Urinary bladder (tissue), 4 donors: Measurements from ENCODE around the gene SLC6A4. TPM values are rescaled to one million over a fixed set of nuclear protein-coding genes. Genes with fewer than 3 reads are reported as not detected.
"Not testable (repeated sequence)": the region's sequence is repeated elsewhere in the genome, so short reads cannot be mapped to it uniquely, and the experiment has no call there.

ENCODE experiments used
- DNase-seq: peaks from one replicate; pipeline ENCODE4 v3.0.0-alpha.2; 2015; ENCODE audit errors: extremely low spot score
- H3K27ac ChIP-seq: one replicate; pipeline ENCODE4 v1.5.1; 2013; ENCODE audit warnings: low read depth, mild to moderate bottlenecking, moderate library complexity
- H3K36me3 ChIP-seq: one replicate; pipeline ENCODE4 v1.6.1; 2013; ENCODE audit warnings: mild to moderate bottlenecking, moderate library complexity; ENCODE audit not compliant: insufficient read depth
- H3K4me1 ChIP-seq: one replicate; pipeline ENCODE4 v1.6.1; 2013; ENCODE audit warnings: mild to moderate bottlenecking, moderate library complexity; ENCODE audit not compliant: insufficient read depth
- H3K4me3 ChIP-seq: one replicate; pipeline ENCODE4 v1.5.1; 2013; ENCODE audit warnings: low read depth, low read length
- WGBS: extraction: QIAGEN DNeasy Blood & Tissue Kit; methylation state at CpG from one replicate; pipeline ENCODE4 v1.1.7; 2013; 5-methylcytosine and 5-hydroxymethylcytosine counted together
- polyA plus RNA-seq: library from polyadenylated mRNA; stranded (reverse); fragments of 200-250 nt; gene quantifications from one replicate; pipeline ENCODE4 v1.2.3, GENCODE V29; 2013
- total RNA-seq: library from RNA; depleted of rRNA; stranded (reverse); fragments of >200 nt; gene quantifications from one replicate; pipeline ENCODE4 v1.2.3, GENCODE V29; 2014
- donor health status: healthy with polysubstance abuse.
- donor health status: healthy.

Gene SLC6A4
- total and polyA plus RNA-seq, 2 donors: 0.03 to 0.37 TPM

DNA sequence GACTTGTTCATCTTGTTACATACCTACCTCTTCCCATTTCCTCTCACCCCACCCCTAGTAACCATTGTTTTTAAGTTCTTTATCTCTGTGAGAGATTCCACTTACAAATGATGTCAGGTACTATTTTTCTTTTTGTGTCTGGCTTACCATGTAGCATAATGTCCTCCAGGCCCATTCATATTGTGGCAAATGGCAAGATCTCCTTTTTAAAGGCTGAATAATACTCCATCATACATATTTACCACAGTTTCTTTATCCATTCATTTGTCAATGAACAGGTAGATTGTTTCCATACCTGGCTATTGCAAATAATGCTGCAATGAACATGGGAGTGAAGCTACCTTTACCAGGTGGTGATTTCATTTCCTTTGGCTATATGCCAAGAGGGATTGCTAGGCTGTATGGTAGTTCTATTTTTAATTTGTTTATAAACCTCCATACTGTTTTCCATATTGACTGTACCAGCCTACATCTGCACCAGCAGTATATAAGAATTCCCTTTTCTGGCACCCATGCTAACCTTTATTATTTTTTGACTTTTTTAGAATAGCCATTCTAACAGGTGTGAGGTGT lies 65.0 kb downstream of the SLC6A4 start:
- Histone ChIP-seq H3K4me1 (no peaks in the 10 kb centered on the region), H3K4me3 (no peak overlapping the region), H3K27ac (no peak overlapping the region), H3K36me3 (no peaks in the 10 kb centered on the region)
- DNase-seq: no peak

DNA sequence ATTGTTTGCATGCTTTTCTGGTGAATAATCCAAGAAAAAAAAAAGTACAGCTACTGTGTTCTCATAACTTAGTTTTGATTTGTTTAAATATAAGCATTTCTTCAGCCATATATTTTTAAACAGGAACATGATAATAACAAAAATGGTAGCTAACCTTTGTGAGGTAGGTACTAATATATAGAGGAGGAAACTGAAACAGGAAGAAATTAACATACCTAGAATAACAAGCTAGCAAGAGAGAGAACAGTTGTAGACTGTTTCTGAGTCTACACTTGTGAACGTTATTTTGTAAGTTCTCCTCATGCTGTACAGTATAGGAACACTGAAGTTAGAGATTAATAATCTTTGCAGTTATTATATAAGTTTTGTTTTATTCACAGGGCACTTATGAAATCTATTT lies 69.5 kb downstream of the SLC6A4 start:
- H3K36me3 ChIP-seq: no peaks in the 10 kb centered on the region
- no peak overlapping the region for H3K4me3 ChIP-seq
- DNase-seq: no peak
- H3K4me1 ChIP-seq: no peaks in the 10 kb centered on the region
- WGBS: 82% methylated on average over 1 of the region's 1 CpG
- H3K27ac ChIP-seq: no peak overlapping the region

DNA sequence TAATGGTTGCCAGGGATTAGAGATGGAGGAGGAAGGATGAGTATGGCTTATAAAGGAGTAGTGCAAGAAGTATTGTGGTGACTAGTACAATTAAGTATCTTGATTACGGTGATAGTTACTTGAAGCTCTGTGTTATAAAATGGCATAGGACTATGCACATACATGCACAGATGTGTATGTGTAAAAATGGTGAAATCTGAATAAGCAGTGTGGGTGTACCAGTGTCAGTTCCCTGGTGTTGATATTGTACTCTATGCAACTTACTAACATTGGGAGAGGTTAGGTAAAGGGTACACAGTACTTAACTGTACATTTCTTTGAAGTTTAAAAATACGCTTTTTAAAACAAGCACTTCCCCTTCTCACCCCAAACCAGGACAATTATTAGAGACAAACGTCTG lies 70.3 kb downstream of the SLC6A4 start:
- Histone ChIP-seq H3K27ac (no peak overlapping the region), H3K4me1 (no peaks in the 10 kb centered on the region), H3K4me3 (no peak overlapping the region), H3K36me3 (no peaks in the 10 kb centered on the region)
- 87% methylated on average over 3 of the region's 3 CpGs for WGBS
- no peak for DNase-seq

DNA sequence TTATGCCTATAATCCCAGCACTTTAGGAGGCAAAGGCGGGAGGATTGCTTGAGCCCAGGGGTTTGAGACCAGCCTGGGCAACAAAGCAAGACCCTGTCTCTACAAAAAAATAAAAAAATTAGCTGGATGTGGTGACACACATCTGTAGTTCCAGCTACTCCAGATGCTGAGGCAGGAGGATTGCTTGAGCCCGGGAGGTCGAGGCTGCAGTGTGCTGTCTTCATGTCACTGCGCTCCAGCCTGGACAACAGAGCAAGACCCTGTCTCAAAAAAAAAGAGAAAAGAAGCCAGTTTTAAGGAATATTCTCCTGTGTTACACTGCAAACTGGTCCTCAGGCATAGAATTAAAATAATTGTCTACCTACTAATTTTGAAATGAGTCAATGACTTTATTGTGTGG lies 71.0 kb downstream of the SLC6A4 start:
- Histone ChIP-seq H3K4me1 (no peaks in the 10 kb centered on the region), H3K36me3 (no peaks in the 10 kb centered on the region), H3K27ac (no peak overlapping the region), H3K4me3 (no peak overlapping the region)
- DNase-seq: no peak
- WGBS: 97% methylated on average over 4 of the region's 4 CpGs

DNA sequence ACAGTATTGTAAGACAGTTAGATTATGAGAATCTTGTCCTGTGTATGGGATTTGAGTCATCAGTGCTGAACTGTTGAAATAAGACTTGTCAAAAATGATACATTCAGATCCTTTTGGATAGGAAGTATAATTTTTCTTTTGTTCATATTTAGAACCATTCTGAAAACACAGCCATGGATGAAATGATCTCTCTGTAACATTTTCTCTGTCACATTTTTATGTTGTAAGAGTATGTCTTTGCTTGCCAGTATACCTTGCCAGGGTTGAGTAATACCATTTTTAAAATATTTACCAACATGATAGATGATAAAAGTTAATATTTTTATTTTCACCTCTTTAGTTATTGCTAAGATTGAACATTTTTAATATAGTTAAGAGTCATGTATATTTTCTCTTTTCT lies 73.9 kb downstream of the SLC6A4 start:
- Histone ChIP-seq H3K27ac (no peak overlapping the region), H3K4me3 (no peak overlapping the region), H3K4me1 (no peaks in the 10 kb centered on the region), H3K36me3 (no peaks in the 10 kb centered on the region)
- no peak for DNase-seq

DNA sequence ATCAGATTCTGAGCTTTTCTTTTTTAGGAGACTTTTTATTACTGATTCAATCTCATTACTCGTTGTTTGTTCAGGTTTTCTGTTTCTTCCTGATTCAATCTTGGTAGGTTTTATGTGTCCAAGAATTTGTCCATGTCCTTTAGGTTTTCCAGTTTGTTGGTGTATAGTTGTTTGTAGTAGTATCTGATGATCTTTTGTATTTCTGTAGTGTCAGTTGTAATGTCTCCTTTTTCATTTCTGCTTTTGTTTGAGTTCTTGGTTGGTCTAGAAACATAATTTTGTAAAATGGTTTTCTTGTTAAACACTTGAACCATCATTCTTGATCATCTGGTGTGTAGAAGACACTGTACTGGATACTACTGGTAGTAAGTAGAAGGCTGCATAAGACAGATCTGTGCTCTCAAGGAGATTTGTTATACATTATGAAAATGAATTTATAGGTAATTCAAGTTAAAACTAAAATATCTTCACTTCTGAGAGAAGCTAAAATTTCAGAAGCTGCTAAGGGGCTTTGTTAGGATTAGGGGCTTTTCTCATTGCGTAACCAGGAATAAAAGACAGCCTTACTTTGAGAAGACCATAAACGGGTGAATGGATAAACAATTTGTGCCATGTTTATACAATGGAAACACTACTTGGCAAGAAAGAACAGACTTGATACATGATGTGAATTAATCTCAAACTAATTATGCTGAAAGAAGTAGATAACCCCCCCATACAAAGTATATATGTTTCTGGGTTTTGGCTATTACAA lies 74.9 kb downstream of the SLC6A4 start:
- DNase-seq: no peak
- WGBS: 67% methylated on average over 3 of the region's 3 CpGs
- no peak overlapping the region for H3K4me3 ChIP-seq
- H3K36me3 ChIP-seq: no peaks in the 10 kb centered on the region
- no peak overlapping the region for H3K27ac ChIP-seq
- no peaks in the 10 kb centered on the region for H3K4me1 ChIP-seq

DNA sequence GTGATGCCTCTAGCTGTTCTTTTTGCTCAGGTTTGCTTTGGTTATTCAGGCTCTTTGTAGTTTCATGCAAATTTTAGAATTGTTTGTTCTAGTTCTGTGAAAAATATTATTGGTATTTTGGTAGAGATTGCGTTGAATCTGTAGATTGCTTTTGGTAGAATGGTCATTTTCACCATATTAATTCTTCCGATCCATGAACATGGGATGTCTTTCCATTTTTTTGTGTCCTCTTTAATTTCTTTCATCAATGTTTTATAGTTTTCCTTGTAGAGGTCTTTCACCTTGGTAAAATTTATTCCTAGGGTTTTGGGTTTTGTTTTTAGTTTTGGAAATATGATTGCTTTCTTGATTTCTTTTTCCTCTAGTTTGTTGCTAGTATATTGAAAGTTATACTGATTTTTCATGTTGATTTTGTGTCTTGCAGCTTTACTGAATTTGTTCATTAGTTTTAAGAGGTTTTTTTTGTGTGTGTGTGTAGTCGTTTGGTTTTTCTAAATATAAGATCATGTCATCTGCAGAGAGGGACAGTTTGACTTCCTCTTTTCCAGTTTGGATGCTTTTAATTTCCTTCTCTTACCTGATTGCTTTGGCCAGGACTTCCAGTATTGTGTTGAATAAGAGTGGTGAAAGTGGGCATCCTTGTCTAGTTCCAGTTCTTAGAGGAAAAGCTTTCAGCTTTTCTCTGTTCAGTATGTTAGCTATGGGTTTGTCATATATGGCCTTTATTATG lies 76.4 kb downstream of the SLC6A4 start:
- H3K36me3 ChIP-seq: no peaks in the 10 kb centered on the region
- no peak overlapping the region for H3K4me3 ChIP-seq
- no peak for DNase-seq
- 96% methylated on average over 3 of the region's 3 CpGs for WGBS
- H3K27ac ChIP-seq: no peak overlapping the region
- H3K4me1 ChIP-seq: no peaks in the 10 kb centered on the region

DNA sequence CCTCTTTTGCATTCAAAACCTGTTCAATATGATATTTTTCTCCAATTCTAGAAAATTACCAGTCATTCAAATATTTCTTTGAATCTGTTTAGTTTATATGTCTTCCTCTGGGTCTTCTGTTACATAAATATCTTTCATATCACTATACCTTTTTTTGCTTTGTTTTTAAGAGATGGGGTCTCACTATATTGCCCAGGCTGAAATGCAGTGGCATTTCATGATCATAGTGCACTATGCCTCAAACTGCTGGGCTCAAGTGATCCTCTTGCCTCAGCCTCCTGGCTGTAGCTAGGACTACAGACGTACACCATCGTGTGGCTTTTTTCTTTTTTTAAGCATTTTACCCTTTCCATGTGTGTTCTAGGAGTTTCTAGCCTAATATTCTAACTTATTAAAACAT lies 80.1 kb downstream of the SLC6A4 start:
- no peaks in the 10 kb centered on the region for H3K36me3 ChIP-seq
- H3K4me1 ChIP-seq: no peaks in the 10 kb centered on the region
- no peak for DNase-seq
- WGBS: 99% methylated on average over 2 of the region's 2 CpGs
- no peak overlapping the region for H3K4me3 ChIP-seq
- no peak overlapping the region for H3K27ac ChIP-seq

DNA sequence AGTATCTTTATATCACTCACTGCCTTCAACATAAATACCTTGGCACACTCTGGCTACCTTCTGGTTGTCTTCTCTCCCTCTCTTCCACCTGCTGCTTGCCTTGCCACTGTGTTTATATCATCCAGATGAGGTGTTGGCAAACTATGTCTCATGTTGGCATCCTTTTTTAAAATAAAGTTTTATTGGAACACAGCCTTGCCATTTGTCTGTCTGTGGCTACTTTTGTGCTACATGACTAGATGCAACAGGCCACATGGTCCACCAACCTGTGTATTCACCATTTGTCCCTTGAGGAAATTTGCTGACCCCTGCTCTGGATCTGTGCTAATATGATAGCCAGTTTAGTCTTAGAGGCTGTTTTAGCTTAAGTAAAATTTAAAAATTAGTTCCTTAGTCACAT lies 82.0 kb downstream of the SLC6A4 start:
- Histone ChIP-seq H3K4me1 (no peaks in the 10 kb centered on the region), H3K27ac (no peak overlapping the region), H3K36me3 (no peaks in the 10 kb centered on the region), H3K4me3 (no peak overlapping the region)
- no peak for DNase-seq

DNA sequence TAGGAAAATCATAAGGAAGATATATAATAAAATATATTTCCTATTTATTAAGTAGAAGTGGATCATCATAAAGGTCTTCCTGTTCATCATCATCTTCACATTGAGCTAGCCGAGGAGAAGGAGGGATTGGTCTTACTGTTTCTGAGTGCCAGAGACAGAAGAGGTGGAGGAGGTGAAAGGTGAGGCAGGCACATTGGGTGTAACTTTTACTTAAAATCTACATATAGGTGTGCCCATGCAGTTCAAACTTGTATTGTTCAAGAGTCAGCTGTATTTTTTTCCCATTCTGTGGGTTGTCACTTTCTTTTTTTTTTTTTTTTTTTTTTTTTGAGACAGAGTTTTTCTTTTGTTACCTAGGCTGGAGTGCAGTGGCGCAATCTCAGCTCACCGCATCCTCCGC lies 84.0 kb downstream of the SLC6A4 start:
- Histone ChIP-seq H3K4me3 (no peak overlapping the region), H3K36me3 (no peaks in the 10 kb centered on the region), H3K27ac (no peak overlapping the region), H3K4me1 (no peaks in the 10 kb centered on the region)
- WGBS: 97% methylated on average over 4 of the region's 4 CpGs
- DNase-seq: no peak

DNA sequence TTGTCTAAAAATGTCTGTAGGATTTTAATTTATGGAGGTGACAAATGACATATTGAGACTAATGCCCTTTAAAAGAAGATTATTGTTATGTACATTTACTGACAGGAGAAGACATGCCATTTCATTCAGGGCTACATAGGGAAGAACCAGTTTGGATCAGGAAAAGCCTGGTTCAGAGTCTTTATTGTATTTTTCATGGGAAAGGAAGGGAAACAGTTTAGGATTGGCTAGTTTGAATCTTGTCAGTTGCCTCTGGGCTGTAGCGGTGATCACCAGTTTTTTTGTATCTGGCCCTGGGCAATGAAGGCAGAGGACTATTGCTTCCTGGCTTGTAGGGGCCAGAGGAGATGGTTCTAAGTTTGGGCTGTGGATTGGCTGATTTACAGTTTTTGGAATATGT lies 87.1 kb downstream of the SLC6A4 start:
- no peak for DNase-seq
- 97% methylated on average over 1 of the region's 1 CpG for WGBS
- Histone ChIP-seq H3K27ac (no peak overlapping the region), H3K36me3 (no peaks in the 10 kb centered on the region), H3K4me3 (no peak overlapping the region), H3K4me1 (no peaks in the 10 kb centered on the region)

DNA sequence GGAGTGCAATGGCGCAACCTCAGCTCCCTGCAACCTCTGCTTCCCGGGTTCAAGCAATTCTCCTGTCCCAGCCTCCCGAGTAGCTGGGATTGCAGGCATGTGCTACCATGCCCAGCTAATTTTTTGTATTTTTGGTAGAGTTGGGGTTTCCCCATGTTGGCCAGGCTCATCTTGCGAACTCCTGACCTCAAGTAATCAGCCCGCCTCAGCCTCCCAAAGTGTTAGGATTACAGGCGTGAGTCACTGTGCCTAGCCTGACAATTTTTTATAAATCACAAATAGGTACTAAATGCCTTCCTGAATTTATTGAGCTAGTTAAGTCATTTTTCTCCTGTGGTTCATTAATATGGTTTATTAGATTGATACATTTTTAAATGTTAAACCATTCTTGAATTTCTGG lies 87.6 kb downstream of the SLC6A4 start:
- H3K4me1 ChIP-seq, H3K4me3 ChIP-seq, H3K36me3 ChIP-seq, DNase-seq, H3K27ac ChIP-seq: not testable (repeated sequence)
- 94% methylated on average over 6 of the region's 6 CpGs for WGBS
